SKM-1 (cell line): ENCODE measurements around the gene UMAD1.
A peak's percentile ranks its signal among the peaks of the same experiment; 100 is the strongest.

ENCODE experiments used
- DNase-seq: peaks from one replicate; lab custom pipeline; 2025; ENCODE audit not compliant: unreplicated experiment; lab: John Stamatoyannopoulos, UW

UMAD1 gene

DNA sequence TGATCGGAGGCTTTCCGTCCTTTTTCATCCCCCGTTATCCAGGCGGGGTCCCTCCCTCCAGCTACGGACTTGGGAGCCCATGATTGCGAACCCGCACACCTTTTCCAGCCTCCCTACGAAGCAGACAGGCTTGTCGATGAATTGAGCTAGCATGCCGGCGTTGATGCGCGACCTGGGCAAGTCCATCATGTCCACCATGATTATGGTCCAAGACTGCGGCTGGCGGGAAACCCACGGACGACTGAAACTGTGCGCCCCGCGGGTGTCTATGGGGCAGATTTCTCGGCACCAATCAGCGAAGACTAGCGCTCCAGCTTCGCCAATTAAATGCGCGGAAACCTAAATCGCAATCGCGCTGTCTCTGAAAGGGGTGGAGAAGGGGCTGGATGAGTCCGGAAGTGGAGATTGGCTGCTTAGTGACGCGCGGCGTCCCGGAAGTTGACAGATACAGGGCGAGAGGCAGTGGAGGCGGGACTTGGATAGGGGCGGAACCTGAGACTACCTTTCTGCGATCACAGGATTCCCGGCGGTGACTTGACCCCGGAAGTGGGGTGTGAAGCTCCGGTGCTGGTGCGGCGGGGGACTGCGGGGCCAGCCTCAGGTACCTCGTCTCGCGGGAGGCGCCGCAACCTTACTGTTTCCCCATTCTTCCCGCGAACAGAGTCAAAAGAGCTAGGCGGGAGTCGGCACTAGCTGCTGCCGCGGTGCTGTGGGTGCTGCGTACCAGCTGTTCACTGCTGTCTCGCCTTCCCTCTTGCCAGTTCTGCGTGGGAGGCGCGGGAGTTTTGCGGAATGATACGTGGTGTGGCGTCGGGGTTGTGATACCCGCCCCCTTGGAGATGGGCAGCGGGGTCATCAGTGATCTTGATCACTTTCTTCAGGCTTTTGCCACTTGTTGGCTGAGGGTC is at the start of gene UMAD1:
Gene UMAD1 (plus strand): TSS at position 532 of the 908 bp plus-strand sequence. CDS start 32,620 bp downstream, outside the sequence.
- DNase-seq = peak; percentile 99

DNA sequence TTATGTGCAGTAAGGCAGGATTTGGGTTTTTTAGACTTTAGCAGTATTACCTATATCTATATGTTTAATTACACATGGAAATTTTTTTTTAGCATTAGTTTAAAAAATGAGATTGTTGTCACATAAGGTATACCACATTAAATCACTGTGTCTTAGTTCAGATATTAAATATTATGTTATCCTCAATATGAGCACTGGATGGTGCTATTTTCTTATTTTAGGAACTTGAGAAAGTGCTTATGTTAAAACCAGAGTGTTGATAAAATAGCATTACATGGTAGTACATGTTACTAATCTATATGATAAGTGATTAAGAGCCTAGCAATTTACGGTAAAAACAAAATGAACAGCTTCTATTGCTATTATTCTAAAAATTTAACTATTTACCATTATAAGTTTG is 45.1 kb upstream of the UMAD1 start:
- no peak for DNase-seq

DNA sequence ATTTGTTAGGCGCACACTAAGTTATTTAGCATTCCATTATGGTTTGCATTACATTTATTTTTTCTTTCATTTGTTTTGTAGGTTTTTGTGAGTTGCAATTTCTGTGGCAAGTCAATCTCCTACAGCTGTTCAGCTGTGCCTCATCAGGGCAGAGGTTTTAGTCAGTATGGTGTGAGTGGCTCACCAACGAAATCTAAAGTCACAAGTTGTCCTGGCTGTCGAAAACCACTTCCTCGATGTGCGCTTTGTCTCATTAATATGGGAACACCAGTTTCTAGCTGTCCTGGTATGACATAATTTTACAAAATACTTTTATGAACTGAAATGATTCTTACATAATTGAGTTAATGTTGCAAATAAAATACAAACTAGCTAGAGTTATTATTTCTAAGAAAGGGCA is 44.4 kb upstream of the UMAD1 start:
- no peak for DNase-seq

DNA sequence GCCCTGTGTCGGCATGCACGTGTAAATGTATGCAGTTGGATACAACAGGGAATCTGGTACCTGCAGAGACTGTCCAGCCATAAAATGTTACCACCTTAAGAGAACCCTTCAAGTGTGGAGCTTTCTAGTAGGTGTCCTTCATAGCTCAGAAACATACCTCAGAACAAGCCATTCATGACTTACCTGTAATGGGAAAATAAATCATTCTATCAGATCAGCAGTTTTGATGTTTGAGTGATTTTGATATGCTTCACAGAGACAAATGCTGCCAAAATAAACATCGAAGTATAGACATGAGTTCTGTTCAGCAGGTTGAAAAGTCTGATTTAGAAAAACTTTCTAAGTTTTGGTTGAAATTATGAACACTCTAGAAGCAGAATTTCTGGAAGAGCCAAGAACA is 33.5 kb upstream of the UMAD1 start:
- DNase-seq = no peak

DNA sequence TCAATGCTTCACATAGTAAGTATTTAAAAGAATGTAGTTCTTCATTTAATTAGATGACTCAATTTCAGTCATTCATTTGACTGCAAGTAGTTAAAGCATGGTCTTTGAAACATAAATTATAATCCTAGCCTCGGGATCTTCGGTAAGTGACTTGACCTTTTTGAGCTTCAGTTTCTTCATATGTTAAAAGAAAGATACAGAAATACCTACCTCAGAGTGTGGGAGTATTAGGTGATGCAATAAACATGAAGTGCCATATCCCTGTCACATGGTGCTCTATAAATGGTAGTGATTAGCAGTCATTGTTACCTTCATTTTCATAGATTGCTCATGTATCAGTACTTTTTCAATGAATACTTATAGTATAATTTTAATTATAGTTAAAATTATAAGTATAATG is 31.2 kb upstream of the UMAD1 start:
- DNase-seq = no peak

DNA sequence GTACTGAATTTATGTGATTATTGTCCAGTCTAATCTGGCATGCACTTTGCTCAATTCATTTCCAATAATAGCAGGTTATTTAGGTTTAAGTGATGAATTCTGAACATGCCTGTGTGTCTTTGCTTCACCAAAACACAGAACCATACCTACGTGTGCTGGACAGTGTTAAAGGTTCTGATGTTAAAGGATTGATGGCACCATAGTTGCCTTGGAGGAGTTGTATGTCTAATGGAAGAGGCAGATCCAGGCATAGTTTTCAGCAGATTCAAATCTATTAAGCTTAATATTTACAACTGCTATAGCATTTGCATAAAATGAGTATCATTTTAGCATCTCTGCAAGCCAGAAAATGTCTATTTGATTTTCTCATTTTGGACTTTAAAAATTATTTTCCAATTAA is 28.0 kb upstream of the UMAD1 start:
- DNase-seq = no peak

DNA sequence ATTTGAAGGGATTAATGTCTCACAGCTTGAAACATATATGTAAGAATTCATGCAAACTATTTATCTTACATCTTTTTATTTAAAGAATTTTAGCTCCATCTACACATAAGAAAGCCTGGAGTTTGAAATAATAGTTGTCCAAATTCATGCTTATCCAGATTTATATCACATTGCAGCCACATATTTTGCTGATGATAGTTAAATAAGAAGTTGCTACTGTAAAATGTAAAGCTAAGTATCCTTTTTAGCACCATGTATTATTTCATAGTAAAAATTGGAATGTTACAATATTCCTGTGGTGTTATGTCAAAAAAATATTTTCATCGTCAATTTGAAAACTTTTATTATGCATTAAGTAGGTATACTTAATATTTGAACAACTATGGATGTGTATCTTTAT is 27.3 kb upstream of the UMAD1 start:
- no peak for DNase-seq

DNA sequence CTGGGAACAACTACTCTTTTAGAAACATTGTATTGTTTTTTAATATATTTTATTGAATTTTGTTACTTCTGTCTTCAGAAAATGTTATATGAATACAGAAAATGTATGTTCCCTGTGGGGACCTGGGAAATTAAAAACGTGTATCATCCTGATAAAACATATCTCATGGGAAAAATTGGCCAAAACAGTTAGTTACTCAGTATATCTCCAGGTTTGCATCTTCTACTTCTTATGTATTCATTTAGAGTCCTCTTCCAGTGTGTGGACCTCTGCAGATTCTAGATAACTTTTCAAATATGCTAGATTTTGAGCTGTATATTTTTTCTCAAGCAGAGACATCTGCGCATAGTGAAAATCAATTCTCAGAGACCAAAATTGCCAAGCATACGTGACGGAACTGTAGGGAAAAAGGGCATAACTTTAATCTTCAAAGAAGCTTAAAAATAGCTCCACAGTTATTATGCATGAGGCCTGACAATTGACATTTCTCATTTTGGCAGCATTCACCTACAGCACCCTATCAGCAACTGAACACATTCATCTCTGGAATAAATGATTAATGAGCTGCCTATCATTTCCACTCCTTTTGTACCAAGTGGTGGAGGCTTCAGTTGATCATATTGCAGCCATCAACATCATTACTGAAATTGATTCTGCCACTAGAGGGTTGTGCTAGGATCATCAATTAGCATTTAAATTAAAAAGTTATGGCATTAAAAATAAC is 26.4 kb upstream of the UMAD1 start:
- DNase-seq = no peak

DNA sequence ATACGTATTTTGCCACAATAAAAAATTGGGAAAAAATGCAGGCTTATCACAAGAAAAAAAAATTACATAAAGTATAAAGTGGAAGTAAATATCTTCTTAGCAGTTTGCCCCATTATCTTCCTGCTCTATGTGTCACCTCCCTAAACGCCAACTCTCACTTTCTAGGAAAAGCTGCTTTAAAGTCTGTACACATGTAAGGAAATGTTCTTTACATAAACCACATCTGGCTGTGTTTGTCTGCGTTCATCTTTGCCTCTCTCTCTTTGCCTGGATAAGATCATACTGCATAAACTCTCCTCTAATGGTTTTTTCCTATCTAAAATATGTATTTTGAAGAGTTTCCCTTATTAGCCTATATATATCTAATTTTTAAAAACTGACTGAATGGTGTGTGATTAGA is 23.0 kb upstream of the UMAD1 start:
- no peak for DNase-seq

DNA sequence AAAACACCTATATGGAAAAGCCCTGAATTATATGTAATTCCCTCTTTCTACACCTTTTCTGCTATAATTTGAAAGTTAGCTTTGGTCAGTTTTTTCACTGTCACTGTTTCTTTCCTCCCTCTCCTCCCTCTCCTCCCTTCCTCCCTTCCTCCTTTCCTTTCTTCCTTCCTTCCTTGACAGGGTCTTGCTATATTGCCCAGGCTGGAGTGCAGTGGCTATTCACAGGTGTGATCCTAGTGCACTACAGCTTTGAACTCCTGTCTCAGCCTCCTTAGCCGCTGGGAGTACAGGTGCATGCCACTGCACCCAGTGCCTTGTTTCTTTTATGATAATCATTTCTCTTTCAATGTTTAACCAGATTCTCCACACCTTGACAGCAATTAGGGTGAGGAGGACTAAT is 22.1 kb upstream of the UMAD1 start:
- DNase-seq = no peak

DNA sequence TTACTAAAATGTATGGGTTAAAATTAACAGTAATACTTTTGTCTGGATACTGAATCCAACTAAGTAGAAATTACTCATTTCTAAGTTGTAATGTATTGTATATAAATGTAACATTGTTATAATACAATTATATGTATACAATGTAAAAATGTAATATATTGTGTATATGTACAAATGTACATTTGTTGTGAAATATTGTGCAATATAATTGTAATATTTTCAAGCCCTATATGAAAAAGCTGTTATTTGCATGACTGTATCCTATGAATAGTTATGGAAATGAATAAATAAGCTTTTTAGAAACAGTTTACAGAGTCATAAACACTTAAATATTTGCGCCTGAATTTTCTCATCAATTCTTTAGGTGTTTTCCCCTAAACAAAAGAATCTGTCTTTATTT is 20.3 kb upstream of the UMAD1 start:
- no peak for DNase-seq

DNA sequence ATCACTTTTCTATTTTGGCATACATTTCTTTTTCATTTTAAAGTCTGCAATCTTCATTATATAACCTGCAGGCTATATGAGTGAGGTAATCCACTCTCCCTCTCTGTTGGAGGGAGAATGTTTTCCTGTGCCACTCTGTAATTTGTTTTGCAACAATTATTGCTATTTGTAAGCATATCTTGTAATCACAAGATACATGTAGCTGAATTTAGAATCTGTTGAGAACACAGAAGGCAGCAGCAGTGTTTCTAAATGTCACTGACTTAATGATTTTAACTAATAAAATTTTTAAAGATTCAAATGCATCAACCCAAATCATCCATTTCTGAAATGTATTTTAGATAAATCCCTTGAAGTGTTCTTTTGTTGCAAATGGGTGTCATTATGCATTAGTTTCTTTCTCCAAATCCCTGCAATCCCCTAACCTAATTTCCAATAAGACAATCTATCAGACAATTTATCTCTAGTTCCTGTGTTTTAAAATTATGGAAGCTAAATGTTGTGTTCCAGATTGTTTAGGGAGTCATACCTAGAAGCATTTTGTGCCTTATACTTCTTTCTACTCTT is 19.8 kb upstream of the UMAD1 start:
- DNase-seq = no peak

DNA sequence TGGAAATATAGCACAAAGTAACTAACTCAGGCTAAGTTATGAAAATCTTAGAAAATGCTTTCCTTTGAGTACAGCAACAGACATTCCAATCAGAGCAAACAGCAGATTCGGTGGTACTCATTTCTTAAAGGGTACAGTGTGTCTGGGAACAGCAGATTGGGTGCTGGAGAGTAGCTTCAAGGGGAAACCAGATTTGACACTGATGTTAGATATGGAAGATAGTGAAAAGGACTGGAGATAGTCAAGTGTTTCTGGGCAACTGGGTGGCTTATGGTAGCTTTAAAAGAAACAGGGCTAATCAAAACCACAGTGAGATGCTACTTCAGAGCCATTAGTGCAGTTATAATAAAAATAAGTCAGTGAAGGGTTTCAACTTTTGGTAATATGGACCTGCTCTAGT is 12.1 kb upstream of the UMAD1 start:
- DNase-seq = no peak

DNA sequence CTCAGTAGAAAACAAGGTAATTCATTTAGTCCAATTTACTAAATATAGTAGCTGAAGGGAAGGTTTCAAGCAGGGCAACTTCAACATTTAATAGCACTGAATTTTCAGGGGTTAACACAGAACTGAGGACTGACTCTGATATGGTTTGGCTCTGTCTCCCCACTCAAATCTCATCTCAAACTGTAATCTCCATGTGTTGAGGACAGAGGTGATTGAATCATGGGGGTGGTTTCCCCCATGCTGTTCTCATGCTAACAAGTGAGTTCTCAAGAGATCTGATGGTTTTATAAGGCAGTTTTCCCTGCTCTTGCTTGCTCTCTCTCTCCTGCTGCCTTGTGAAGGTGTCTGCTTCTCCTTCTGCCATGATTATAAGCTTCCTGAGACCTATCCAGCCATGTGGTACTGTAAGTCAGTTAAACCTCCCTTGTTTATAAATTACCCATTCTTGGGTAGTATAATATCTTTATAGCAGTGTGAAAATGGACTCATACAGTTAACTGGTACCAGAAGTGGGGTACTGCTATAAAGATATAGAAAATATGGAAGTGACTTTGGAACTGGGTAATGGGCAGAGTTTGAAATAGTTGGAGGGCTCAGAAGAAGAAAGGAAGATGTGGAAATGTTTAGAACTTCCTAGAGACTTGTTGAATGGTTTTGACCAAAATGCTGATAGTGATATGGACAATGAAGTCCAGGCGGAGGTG is 9.8 kb upstream of the UMAD1 start:
- no peak for DNase-seq

DNA sequence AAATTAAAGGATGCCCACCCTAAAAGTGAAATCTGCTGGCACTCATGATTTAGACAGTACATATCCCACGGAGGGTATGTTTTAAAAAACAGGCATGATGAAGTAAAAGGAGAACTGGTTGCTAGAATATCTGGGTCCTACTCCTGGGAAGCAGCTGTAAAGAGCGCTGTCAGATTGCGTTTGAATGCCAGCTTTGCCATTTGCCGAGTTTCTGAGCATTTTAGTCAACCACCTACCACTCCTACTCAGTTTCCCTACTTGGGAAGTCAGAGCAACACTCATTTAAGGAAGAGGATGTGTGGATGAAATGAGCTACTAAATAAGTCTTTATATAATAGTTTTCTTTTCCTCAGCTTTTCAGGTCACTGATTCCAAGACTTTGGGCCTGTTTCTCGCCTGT is 1.1 kb upstream of the UMAD1 start:
- DNase-seq = no peak

DNA sequence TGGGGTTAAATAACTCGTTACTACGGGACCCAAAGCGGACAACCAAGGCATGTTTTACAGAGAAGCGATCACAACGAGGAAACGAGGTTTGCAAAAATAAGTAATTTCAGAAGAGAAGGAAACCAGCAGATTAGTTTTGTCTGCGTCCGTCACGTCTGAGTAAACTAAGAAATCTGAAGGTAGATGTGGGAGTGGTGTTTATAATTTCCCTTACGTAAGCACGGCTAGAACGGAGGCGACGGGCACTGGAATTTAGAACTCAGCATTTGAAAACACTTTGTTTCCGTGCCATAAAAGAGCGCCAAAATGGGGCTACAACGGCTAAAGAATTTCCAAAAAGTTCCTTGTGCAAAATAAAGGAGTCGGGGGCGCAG is 718 bp upstream of the UMAD1 start:
- DNase-seq = peak; percentile 19

DNA sequence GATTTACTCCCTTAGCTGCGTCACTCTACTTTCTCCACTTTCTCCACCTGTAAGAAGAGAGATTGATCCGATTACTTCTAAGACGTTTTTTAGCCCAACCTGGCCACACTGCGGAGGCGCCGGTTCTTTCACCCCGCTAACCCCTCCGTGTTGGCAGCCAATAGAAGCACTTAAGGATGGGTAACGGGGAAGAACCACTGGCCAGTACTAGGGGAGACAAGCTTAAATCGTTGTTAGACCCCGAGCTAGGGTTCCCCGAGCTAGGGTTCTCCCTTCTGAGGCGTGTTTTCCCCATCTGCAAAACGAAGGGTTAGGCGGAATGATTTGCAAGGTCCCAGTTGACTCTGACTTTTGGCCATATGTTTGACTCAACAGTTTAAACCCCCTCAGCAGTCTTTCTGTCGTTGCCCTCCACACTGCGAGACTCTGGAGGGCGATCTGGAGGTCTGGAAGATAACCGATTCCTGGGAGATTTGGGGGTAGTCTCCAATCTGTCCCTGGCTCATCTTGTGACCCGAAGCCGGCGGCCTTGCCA is 644 bp downstream of the UMAD1 start:
- no peak for DNase-seq

DNA sequence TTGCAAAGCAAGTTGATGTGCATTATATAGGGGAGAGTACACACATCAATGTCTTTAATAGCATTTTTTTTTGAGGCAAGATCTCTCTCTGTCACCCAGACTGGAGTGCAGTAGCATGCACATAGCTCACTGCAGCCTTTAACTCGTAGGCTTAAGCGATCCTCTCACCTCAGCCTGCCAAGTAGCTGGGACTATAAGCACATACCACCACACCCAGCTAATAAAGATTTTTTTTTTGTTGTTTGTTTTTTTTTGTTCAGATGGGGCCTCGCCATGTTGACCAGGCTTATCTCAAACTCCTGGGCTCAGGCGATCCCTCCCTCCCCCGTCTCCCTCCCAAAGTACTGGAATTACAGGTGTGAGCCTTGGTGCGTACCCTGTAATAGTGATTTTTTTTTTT is 1.5 kb downstream of the UMAD1 start:
- DNase-seq = no peak

DNA sequence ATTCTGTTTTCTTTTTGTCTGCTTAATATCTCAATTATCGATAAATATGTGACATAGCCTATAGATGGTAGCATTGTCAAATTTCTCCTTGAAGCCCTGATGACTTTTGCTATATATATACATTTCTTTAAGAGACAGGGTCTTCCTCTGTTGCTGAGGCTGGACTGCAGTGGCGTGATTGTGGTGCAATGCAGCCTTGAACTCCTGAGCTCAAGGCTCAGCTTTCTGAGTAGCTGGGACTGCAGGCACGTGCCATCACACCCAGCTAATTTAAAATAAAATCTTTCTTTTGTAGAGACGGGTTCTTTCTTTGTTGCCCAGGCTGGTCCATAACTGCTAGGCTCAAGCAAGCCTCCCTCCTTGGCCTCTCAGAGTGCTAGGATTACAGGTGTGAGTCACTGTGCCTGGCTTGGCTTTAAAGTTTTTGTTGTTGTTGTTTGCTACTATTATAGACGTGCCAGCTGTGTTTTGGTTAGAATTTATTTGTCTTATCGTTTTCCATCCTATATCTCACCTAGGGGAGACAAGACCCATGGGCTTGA is 7.0 kb downstream of the UMAD1 start:
- DNase-seq = no peak

DNA sequence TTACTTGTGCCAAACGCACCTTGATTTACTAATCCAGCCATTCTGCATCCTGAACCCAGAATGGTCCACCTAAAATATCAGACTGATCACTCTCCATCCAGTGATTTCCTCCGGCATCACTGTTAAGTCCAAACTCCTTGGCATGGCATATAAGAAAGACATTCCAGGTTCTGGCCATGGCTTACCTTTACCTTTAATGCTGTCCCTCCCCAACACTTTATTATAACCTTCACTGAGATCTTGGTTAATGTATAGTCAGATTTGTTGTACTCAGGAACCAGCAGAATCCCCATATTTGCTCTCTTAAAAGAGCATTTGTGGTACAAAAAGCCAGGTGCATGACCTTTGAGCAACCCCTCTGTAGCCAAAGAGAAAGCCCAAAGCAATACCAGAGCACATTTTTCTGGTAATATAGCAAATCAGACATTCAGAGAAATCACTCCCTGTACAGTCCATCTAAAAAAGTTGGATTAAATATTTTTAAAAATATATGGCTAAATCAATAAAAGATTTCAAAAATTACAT is 10.2 kb downstream of the UMAD1 start:
- DNase-seq = no peak

DNA sequence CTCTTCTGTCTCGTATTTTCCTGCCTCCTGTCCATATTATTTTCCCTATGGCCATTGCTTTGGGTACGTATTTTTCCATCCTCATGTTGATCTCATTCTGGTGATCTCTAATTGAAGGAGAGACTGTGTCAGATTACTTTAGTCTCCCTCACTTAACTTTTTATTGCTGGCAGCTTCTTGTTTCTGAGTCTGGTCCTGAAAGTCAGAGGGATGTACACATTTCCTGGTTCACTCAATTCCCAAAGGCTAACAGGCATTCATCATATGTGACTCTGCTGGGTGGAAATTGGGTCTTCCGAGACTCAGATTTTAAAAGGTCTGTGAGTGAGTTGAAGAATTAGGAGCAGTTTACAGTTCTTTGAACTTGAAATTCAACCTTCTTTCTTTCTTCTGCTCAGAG is 10.9 kb downstream of the UMAD1 start:
- no peak for DNase-seq
